ENCODE measurements around the gene CATSPERB. TPM values are rescaled to one million over a fixed set of nuclear protein-coding genes. Genes with fewer than 3 reads are reported as not detected.

The CATSPERB gene
- total and polyA plus RNA-seq, 2 experiments from 2014 or later = 0.27 to 0.38 TPM

GRCh38 chr14:91751719-91752118 is 19.8 kb upstream of the CATSPERB start:
- Histone ChIP-seq H3K36me3 (ENCODE audit: insufficient read depth) (no peaks in the 10 kb centered on the region), H2AFZ (no peak overlapping the region), H3K4me3 (no peak overlapping the region), H3K27me3 (ENCODE audit: insufficient read depth) (no peaks in the 10 kb centered on the region), H3K27ac (ENCODE audit: low read depth) (no peak overlapping the region), H4K20me1 (replicated peaks; ENCODE audit: insufficient read depth) (no peaks in the 10 kb centered on the region), H3K4me2 (no peak overlapping the region), H3K9me2 (ENCODE audit: insufficient read depth) (no peaks in the 10 kb centered on the region), H3K79me2 (replicated peaks; ENCODE audit: insufficient read depth) (no peaks in the 10 kb centered on the region), H3K4me1 (ENCODE audit: insufficient read depth) (0 out of 2 replicates have a peak, but pooled peaks cover 4% of the 10 kb centered on the region), H3F3A (replicated peaks; ENCODE audit: low read depth) (no peaks in the 10 kb centered on the region)
- Mint-ChIP-seq H3K4me3 (no peak overlapping the region), H3K36me3 (ENCODE audit: low read depth) (no peaks in the 10 kb centered on the region), H3K4me1 (peaks cover 11% of the 10 kb centered on the region), H3K27ac (no peak overlapping the region), H3K9me3 (no peaks in the 10 kb centered on the region), H3K27me3 (ENCODE audit: insufficient read depth, low read depth, poor library complexity) (no peaks in the 10 kb centered on the region)
- no peak for ATAC-seq
- DNase-seq (ENCODE audit: low spot score) = no peak
- TF ChIP-seq POLR2AphosphoS5 (IDR thresholded peaks at IDR 0.05; ENCODE audit: low read depth) (no peak), CREB1 (CRISPR knock-in tag; IDR thresholded peaks at IDR 0.05; ENCODE audit: low read depth) (no peak), NANOG (IDR thresholded peaks at IDR 0.05; ENCODE audit: borderline replicate concordance) (no peak)

GRCh38 chr14:91750634-91751198 is 18.8 kb upstream of the CATSPERB start:
- Histone ChIP-seq H3K9me2 (ENCODE audit: insufficient read depth) (no peaks in the 10 kb centered on the region), H3K4me3 (no peak overlapping the region), H3K4me2 (no peak overlapping the region), H3K27ac (ENCODE audit: low read depth) (no peak overlapping the region), H3K36me3 (ENCODE audit: insufficient read depth) (no peaks in the 10 kb centered on the region), H4K20me1 (replicated peaks; ENCODE audit: insufficient read depth) (no peaks in the 10 kb centered on the region), H3F3A (replicated peaks; ENCODE audit: low read depth) (no peaks in the 10 kb centered on the region), H3K79me2 (replicated peaks; ENCODE audit: insufficient read depth) (no peaks in the 10 kb centered on the region), H2AFZ (no peak overlapping the region), H3K4me1 (ENCODE audit: insufficient read depth) (0 out of 2 replicates have a peak, but pooled peaks cover 4% of the 10 kb centered on the region), H3K27me3 (ENCODE audit: insufficient read depth) (no peaks in the 10 kb centered on the region)
- no peak for ATAC-seq
- Mint-ChIP-seq H3K27me3 (ENCODE audit: insufficient read depth, low read depth, poor library complexity) (no peaks in the 10 kb centered on the region), H3K4me3 (no peak overlapping the region), H3K27ac (no peak overlapping the region), H3K9me3 (no peaks in the 10 kb centered on the region), H3K4me1 (peaks cover 11% of the 10 kb centered on the region), H3K36me3 (ENCODE audit: low read depth) (no peaks in the 10 kb centered on the region)
- no peak for DNase-seq (ENCODE audit: low spot score)
- TF ChIP-seq NANOG (IDR thresholded peaks at IDR 0.05; ENCODE audit: borderline replicate concordance) = no peak
- no peak for TF ChIP-seq ZNF114 (CRISPR knock-in tag; IDR thresholded peaks at IDR 0.05)
- no peak for TF ChIP-seq CREB1 (CRISPR knock-in tag; IDR thresholded peaks at IDR 0.05; ENCODE audit: low read depth)
- no peak for TF ChIP-seq CTCF (conservative IDR thresholded peaks at IDR 0.05; ENCODE audit: low read depth in 2 of 2)
- no peak for TF ChIP-seq ZNF331 (CRISPR knock-in tag; IDR thresholded peaks at IDR 0.05; ENCODE audit: low read depth)
- no peak for TF ChIP-seq JUNB (IDR thresholded peaks at IDR 0.05; ENCODE audit: unreplicated experiment)
- no peak for TF ChIP-seq POLR2AphosphoS5 (IDR thresholded peaks at IDR 0.05; ENCODE audit: low read depth)
- TF ChIP-seq EZH2phosphoT487 (IDR thresholded peaks at IDR 0.05; ENCODE audit: unreplicated experiment) = no peak
- TF ChIP-seq ZNF462 (CRISPR knock-in tag; IDR thresholded peaks at IDR 0.05) = no peak
- TF ChIP-seq REST (IDR thresholded peaks at IDR 0.05; ENCODE audit: unreplicated experiment) = no peak

Measured in GM23338 (cell line).